Ectodermal cell (in vitro differentiated cells): Measurements from ENCODE around the gene AMOT.

Experiments used
- H3K27ac ChIP-seq: 2 replicates; pipeline ENCODE4 v1.7.0; 2013; ENCODE audit warnings: mild to moderate bottlenecking, low read depth, low read length; ENCODE audit not compliant: insufficient read depth, poor library complexity, severe bottlenecking
- H3K27me3 ChIP-seq: 2 replicates; pipeline ENCODE4 v1.7.0; 2013; ENCODE audit warnings: mild to moderate bottlenecking, low read length; ENCODE audit not compliant: insufficient read depth, control insufficient read depth, poor library complexity, severe bottlenecking
- H3K36me3 ChIP-seq: one replicate; pipeline ENCODE4 v1.7.0; 2013; ENCODE audit warnings: low read length; ENCODE audit not compliant: control insufficient read depth, insufficient read depth
- H3K4me1 ChIP-seq: one replicate; pipeline ENCODE4 v1.7.0; 2013; ENCODE audit warnings: low read length; ENCODE audit not compliant: control insufficient read depth, insufficient read depth
- H3K4me3 ChIP-seq: 2 replicates; pipeline ENCODE4 v1.7.0; 2013; ENCODE audit warnings: low read depth, low read length, control low read depth; ENCODE audit not compliant: insufficient read depth
- H3K9me3 ChIP-seq: 2 replicates; pipeline ENCODE4 v1.7.0; 2013; ENCODE audit warnings: mild to moderate bottlenecking, low read length, moderate library complexity; ENCODE audit not compliant: control insufficient read depth
- WGBS, 2 experiments: methylation state at CpG; one replicate each; pipeline ENCODE4 v1.1.7; 2013; ENCODE audit warnings: missing lambda C conversion rate in 2 of 2; 5-methylcytosine and 5-hydroxymethylcytosine counted together

AMOT gene

DNA sequence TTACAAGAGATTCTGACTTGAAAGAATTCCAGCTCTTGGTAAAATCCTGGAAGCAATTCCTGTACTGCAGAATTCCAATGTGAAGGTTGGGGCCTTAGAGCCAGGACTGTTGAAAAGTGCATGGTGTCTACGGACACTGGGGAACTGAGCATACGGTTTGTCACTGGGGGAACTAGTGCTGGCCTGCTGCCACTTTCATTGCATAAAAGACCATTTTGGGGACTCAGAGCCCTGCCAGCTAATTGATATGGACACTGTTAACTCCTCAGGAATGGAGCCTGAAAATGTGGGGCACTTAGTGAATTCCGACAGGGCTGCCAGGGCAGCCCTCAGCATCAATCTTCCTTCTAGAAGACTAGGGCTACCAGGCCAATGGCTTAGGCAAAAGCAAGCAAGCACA, 55.9 kb downstream of the AMOT start:
- Histone ChIP-seq H3K36me3 (no peaks in the 10 kb centered on the region), H3K27ac (no peak overlapping the region), H3K4me3 (no peak overlapping the region), H3K4me1 (no peaks in the 10 kb centered on the region), H3K9me3 (no peaks in the 10 kb centered on the region), H3K27me3 (no peaks in the 10 kb centered on the region)
- 89 to 95% methylated on average over 3 of the region's 3 CpGs for WGBS, 2 experiments

DNA sequence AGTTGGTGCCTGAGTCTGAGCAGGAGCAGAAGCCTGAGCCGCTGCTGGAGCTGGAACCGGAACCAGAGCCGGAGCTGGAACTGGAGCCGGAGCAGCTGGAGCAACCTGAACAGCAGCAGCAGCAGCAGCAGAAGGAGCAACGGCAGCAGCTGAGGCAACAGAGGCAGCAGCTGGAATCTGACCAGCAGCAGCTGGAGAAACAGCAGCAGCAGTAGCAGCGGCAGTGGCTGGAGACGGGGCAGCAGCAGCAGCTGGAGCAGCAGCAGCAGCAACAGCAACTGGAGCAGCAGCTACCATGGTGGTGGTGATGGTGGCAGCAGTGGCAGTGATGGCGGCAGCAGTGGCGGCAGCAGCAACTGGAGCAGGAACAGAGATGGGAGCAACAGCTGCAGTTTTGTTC, 61.5 kb downstream of the AMOT start:
- WGBS, 2 experiments, result 94 to 96% methylated on average over 9 of the region's 9 CpGs
- Histone ChIP-seq H3K27me3 (no peaks in the 10 kb centered on the region), H3K27ac (no peak overlapping the region), H3K36me3 (no peaks in the 10 kb centered on the region), H3K4me1 (no peaks in the 10 kb centered on the region), H3K4me3 (no peak overlapping the region), H3K9me3 (no peaks in the 10 kb centered on the region)

DNA sequence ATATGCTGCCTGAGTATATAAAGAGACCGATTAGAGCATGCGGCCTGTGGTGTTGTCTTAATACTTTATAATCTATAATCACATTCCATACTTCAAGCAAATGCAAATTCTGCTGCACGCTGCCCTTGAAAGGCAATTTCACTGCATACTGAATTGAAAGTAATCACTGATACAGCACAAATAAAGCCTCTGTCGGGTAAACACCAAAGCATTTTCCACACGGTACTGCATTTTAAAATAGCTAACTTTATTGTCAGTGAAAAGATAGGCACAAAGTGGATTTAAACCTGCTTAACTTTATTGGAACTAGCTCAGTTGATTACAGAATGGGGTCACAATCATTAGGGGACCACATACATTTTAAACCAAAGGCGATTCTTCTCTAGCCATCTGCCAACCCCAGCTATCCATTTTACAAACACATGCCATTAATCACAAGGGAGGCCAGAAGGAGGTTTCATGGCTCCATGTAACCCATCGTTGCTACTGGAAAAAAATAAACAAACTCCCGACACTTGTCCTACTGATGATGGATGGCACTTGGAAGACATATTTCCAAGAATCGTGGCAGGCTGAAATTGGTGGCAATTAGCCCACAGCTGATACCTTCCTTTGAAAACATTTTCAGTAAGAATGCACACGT, 65.9 kb downstream of the AMOT start:
- Histone ChIP-seq H3K27me3 (no peaks in the 10 kb centered on the region), H3K9me3 (no peaks in the 10 kb centered on the region), H3K4me1 (no peaks in the 10 kb centered on the region), H3K4me3 (no peak overlapping the region), H3K27ac (no peak overlapping the region), H3K36me3 (no peaks in the 10 kb centered on the region)
- 95 to 97% methylated on average over 7 to 9 of the region's 10 CpGs for WGBS, 2 experiments

- H3K36me3 ChIP-seq, result no peaks in the 10 kb centered on the region
- H3K4me3 ChIP-seq, result no peak overlapping the region
- H3K9me3 ChIP-seq, result no peaks in the 10 kb centered on the region
- H3K27ac ChIP-seq, result no peak overlapping the region
- WGBS, 2 experiments, result 84 to 93% methylated on average over 3 to 4 of the region's 4 CpGs
- no peaks in the 10 kb centered on the region for H3K27me3 ChIP-seq
- H3K4me1 ChIP-seq, result no peaks in the 10 kb centered on the region
Observed at GRCh38 chrX:112774142-112774541, 66.5 kb downstream of the AMOT start.

GRCh38 chrX:112769034-112769433, 71.6 kb downstream of the AMOT start:
- Histone ChIP-seq H3K36me3 (no peaks in the 10 kb centered on the region), H3K4me3 (no peak overlapping the region), H3K4me1 (no peaks in the 10 kb centered on the region), H3K27me3 (no peaks in the 10 kb centered on the region), H3K9me3 (no peaks in the 10 kb centered on the region), H3K27ac (no peak overlapping the region)
- 88 to 98% methylated on average over 1 to 3 of the region's 3 CpGs for WGBS, 2 experiments

GRCh38 chrX:112768563-112768962, 72.1 kb downstream of the AMOT start:
- Histone ChIP-seq H3K4me3 (no peak overlapping the region), H3K27me3 (no peaks in the 10 kb centered on the region), H3K9me3 (no peaks in the 10 kb centered on the region), H3K36me3 (no peaks in the 10 kb centered on the region), H3K4me1 (no peaks in the 10 kb centered on the region), H3K27ac (no peak overlapping the region)
- WGBS, 2 experiments, result 94 to 96% methylated on average over 1 of the region's 2 CpGs

GRCh38 chrX:112766774-112767173, 73.9 kb downstream of the AMOT start:
- no peak overlapping the region for H3K4me3 ChIP-seq
- no peaks in the 10 kb centered on the region for H3K36me3 ChIP-seq
- no peaks in the 10 kb centered on the region for H3K4me1 ChIP-seq
- no peaks in the 10 kb centered on the region for H3K9me3 ChIP-seq
- 89 to 100% methylated on average over 1 of the region's 2 CpGs for WGBS, 2 experiments
- H3K27me3 ChIP-seq, result no peaks in the 10 kb centered on the region
- no peak overlapping the region for H3K27ac ChIP-seq

GRCh38 chrX:112761242-112762207, 79.1 kb downstream of the AMOT start:
- no peak overlapping the region for H3K4me3 ChIP-seq
- no peak overlapping the region for H3K27ac ChIP-seq
- H3K9me3 ChIP-seq, result no peaks in the 10 kb centered on the region
- no peaks in the 10 kb centered on the region for H3K27me3 ChIP-seq
- no peaks in the 10 kb centered on the region for H3K4me1 ChIP-seq
- WGBS, 2 experiments, result 90 to 91% methylated on average over 6 of the region's 7 CpGs
- H3K36me3 ChIP-seq, result no peaks in the 10 kb centered on the region

DNA sequence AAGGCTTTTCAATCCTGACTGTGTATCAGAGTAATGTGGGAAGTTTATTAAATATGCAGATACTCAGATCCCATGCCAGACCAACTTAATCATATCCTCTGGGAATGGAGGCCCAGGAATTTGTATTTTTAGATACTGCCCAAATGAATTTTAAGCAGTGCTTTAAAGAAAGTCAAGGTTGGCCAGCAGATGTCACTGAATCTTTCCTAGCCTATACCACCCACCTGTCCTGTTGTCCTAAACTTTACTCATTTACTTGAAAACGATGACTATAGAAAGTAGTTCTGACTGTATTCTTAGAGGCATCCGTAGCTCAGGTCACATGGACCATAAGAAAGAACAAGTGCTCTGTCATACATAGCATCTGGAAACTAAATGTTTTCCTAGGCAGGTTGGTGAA, 79.9 kb downstream of the AMOT start:
- Histone ChIP-seq H3K4me1 (no peaks in the 10 kb centered on the region), H3K9me3 (no peaks in the 10 kb centered on the region), H3K4me3 (no peak overlapping the region), H3K36me3 (no peaks in the 10 kb centered on the region), H3K27me3 (no peaks in the 10 kb centered on the region), H3K27ac (no peak overlapping the region)
- 76 to 78% methylated on average over 2 of the region's 2 CpGs for WGBS, 2 experiments

- Histone ChIP-seq H3K27ac (no peak overlapping the region), H3K9me3 (no peaks in the 10 kb centered on the region), H3K36me3 (no peaks in the 10 kb centered on the region), H3K27me3 (no peaks in the 10 kb centered on the region), H3K4me1 (no peaks in the 10 kb centered on the region), H3K4me3 (no peak overlapping the region)
- WGBS, 2 experiments, result 70 to 78% methylated on average over 1 to 2 of the region's 2 CpGs
Observed at GRCh38 chrX:112759966-112760365, 80.7 kb downstream of the AMOT start.
